HL-60/S4 treated with retinoic acid at 250 ng/mL for 4 days and 3 days (cell line): Measurements from ENCODE around the gene SEPTIN2.
"Not testable (repeated sequence)": the region's sequence is repeated elsewhere in the genome, so short reads cannot be mapped to it uniquely, and the experiment has no call there.

ENCODE experiments used
- in situ Hi-C: fragments of 300-500 bp; cut with MboI; formaldehyde crosslinking; loops from 2 replicates; pipeline ENCODE4 v1.7.0; 2022; ENCODE audit warnings: low sequenced_read_pairs

Gene SEPTIN2

DNA sequence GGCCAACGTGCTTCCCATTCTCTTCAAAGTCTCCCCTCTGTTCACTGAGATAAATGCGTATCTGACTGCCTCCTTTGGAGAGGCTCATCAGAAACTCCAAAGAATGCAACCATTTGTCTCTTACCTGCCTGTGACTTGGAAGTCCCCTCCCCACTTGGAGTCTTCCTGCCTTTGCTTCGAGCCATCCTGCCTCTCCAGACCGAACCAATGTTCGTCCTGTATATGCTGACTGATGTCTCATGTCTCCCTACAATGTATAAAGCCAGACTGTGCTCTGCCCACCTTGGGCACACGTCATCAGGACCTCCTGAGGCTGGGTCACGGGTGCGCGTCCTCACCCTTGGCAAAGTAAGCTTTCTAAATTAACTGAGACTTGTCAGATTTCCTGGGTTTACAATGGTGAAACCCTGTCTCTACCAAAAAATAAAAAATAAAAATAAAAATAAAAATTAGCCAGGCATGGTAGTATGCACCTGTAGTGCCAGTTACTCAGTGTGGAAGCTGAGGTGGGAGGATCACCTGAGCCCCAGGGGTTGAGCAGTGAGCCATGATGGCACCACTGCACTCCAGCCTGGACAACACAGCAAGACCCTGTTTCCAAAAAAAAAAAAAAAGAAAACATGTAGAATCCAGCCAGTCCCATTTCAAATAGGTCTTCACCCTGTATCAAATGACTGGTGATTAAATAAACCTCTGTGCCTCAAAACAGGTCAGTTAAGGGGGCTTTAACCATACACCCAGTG, 29.2 kb upstream of the SEPTIN2 start:
- in situ Hi-C loops, result no loop called here

DNA sequence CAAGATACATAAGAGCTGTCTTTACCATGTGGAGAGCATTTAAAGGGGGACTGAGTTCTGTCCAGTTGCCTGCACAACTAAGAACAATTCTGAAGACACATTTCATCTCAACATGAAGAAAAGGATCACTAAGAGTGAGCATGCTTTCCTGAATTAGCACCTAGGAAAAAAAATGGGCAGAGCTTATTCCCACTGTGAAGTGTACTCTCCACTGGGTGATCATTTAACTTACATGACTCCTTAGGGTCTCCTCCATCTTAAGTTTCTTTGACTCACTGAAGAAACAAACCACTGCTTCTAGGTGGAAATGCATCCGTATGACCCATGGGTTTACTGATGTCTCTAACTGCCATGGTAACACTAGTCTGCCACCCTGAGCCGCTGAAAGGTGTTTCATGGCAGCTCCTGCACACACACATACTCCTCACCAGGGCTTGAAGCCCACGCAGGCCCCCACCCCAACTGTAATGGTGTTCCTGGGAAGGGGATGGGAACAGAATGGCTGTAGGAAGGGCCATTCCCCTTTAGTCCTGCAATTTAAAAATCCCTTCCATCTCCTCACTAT, 27.3 kb upstream of the SEPTIN2 start:
- in situ Hi-C loops, result no loop called here

DNA sequence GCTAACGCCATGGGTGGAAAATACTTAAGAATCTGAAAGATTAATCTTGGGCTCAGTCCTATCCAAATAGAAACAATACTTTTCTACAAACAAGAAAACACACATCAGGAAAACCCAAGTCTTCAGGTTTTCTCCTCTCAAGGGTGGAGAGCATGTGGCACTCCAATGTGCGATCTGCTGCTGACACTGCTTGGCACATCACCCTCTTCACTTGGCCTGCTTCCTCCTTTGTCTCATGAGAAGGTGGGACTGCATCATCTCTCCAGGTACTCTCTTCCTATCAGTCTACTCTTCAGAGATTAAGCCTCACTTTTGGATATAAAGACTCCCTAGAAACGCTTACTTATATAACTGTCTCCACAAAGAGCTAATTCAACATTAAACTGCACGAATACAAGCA, 26.7 kb upstream of the SEPTIN2 start:
- in situ Hi-C loops, result no loop called here

DNA sequence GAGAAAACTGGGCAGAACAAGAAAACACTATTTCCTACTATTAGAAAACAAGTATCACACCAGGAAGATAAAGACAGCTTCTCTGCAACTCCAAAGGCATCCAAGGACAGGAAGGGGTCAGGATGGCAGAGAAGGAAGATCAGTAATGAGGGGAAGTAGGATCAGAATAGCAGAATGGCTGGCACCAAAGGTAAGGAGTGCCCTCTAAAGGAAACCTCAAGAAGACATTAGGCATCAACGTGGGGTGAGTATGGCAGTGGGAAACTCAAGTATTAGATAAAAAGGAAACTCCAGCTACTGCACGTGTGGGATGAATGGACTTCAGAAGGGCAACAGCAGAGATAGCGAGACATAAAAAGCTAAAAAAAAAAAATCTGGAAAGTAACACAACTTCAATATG, 26.1 kb upstream of the SEPTIN2 start:
- in situ Hi-C loops, result no loop called here

- in situ Hi-C loops, result no loop called here
Observed at GRCh38 chr2:241291153-241291552, 24.6 kb upstream of the SEPTIN2 start.

DNA sequence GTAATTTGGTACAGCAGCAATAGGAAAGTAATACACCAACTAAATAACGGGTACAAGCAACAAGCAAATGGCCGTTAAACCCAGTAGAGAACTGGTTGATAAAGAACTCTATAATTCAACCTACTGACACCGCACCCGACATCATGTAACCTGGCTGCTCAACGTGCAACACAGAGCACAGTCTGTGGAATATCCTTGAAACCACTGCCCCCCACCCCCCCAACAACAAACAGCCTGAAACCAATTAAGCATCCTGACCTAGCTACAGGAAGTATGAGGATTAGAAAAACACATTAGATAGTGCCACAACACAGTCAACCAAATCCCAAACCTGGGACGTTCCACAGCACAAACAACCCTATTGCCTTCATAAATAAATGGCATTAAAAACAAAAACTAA, 23.7 kb upstream of the SEPTIN2 start:
- in situ Hi-C loops, result no loop called here

DNA sequence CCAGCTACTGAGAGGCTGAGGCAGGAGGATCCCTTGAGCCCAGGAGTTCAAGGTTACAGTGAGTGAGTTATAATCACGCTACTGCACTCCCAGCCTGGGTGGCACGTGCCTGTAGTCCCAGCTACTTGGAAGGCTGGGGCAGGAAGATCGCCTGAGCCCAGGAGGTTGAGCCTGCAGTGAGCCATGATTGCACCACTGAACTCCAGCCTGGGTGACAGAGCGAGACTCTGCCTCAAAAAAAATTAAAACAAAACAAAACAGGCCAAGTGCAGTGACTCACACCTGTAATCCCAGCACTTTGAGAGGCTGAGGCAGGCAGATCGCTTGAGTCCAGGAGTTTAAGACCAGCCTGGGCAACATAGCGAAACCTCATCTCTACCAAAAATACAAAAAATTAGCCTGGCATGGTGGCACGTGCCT, 22.3 kb upstream of the SEPTIN2 start:
- in situ Hi-C loops, result not testable (repeated sequence)

- in situ Hi-C loops, result no loop called here
Observed at GRCh38 chr2:241295326-241296095, 20.2 kb upstream of the SEPTIN2 start.

GRCh38 chr2:241296767-241297166, 19.0 kb upstream of the SEPTIN2 start:
- in situ Hi-C loops, result no loop called here

DNA sequence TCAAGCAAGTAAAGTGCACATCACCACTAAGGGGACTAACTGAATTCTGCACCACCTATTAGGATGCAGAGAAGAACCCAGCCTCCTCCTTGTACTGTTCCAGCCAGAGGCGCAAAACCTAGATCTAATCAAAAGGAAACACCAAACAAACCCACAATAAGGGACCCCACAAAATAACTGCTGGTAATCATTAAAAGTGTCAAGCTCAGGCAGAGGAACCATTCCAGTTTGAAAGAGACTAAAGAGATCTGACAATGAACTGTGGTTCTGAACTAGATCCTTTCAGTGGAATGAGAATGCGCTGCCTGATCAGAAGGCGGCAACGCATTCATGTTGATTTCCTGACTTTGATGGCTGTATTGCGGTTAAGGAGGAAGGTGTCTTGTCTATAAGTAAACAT, 17.1 kb upstream of the SEPTIN2 start:
- in situ Hi-C loops, result no loop called here

DNA sequence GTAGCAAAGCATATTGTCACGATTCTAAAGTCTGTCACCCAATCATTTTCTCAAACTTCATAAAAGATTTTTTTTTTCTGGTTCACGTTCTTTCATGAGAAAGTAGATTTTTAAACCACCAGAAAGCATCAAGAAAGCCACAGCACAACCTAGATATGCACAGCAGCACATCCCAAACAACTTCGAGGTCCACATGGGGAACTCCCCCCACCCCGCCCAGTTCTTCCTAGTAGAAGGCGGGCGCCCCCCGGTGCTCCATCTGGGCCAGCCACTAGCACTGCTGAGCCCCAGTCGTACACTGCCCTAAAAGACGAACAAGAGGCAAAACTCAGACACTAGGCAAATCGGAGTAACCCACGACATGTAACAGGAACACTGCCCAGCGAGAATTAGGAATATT, 15.7 kb upstream of the SEPTIN2 start:
- in situ Hi-C loops, result no loop called here

DNA sequence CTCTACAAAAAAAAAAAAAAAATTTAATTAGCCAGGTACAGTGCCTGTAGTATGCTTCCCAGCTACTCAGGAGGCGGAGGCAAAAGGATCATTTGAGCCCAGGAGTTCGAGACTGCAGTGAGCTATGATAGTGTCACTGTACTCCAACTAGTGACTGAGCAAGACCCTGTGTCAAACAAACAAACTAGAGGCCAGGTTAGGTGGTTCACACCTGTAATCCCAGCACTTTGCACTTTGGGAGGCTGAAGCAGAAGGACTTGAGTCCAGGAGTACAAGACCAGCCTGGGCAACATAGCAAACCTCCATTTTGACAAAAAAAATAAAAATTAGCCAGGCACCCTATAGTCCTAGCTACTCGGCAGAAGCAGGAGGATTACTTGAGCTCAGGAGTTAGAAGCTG, 13.6 kb upstream of the SEPTIN2 start:
- in situ Hi-C loops, result no loop called here

- in situ Hi-C loops, result no loop called here
Observed at GRCh38 chr2:241302759-241303651, 12.7 kb upstream of the SEPTIN2 start.

GRCh38 chr2:241304039-241304670, 11.6 kb upstream of the SEPTIN2 start:
- in situ Hi-C loops, result no loop called here

- in situ Hi-C loops, result no loop called here
Observed at GRCh38 chr2:241307055-241307454, 8.7 kb upstream of the SEPTIN2 start.

- in situ Hi-C loops, result no loop called here
Observed at GRCh38 chr2:241308267-241308666, 7.5 kb upstream of the SEPTIN2 start.

GRCh38 chr2:241308832-241309500, 6.8 kb upstream of the SEPTIN2 start:
- in situ Hi-C loops, result no loop called here

DNA sequence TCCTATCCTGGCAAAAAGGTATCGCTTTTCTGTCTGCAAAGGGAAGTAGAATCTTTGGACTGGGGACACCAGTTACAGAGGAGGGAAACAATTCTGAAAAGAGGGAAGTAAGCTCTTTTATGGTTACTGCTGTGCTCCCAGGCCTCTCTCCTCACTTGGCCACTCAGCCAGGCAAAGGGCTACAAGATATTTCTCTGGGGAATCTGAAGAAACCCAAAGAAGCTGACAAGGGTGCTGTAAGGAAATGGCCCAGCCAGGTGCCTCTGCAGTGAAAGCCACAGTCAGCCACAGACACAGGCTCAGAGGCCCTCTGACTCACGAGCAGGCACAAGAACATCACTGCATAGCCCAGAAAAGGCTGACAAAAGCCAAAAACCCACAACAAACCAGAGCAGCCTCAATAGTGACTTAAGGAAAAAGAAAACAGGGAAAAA, 6.0 kb upstream of the SEPTIN2 start:
- in situ Hi-C loops, result no loop called here

GRCh38 chr2:241310917-241311566, 4.7 kb upstream of the SEPTIN2 start:
- in situ Hi-C loops, result no loop called here

DNA sequence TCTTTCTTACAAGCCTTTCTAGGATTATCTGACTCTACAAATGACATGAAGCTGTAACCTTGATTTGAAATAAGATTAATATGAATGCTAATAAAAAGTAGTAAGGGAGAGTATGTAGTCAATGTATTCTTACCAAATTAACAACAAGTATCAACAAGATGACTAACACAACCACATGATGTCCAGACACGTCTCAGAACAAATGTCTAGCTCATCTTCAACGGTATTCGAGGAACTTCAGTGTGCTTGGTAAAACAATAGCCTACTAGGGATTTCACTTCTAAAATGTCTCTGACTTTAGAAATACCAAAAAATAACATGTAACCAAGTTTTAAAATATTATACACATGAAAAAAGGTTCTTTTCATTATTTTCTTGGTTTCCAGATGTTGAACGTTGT, 3.6 kb upstream of the SEPTIN2 start:
- in situ Hi-C loops, result no loop called here
